ENCODE data around the gene BIK.

BIK gene

GRCh38 chr22:43106302-43106701, 4.2 kb upstream of the BIK start:
- DNase-seq: no peak

DNA sequence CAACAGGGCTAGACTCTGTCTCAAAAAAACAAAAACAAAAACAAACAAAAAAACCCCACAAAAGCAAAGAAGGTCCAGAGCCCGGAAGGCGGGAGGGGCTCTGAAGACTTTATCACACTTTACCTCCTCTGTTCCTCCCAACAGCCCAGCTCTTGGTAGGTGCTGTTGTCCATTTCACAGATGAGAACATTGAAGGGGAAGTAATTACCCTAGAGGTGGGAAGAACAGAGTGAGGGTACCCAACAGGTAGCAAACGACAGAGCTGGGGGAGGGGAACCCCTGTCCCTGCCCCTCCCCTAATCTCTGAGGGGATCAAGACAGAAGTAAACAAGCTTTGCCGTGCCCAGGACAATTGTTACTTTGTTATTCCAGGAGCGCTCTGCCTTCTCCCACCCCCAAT, 1.0 kb upstream of the BIK start:
- no peak for DNase-seq

GRCh38 chr22:43109921-43110443, 568 bp upstream of the BIK start:
- peak; percentile 65 to 92 for DNase-seq

- DNase-seq: peak in 1 of 2 experiments; percentile 9
Measured at GRCh38 chr22:43110927-43111623, 525 bp downstream of the BIK start.

DNA sequence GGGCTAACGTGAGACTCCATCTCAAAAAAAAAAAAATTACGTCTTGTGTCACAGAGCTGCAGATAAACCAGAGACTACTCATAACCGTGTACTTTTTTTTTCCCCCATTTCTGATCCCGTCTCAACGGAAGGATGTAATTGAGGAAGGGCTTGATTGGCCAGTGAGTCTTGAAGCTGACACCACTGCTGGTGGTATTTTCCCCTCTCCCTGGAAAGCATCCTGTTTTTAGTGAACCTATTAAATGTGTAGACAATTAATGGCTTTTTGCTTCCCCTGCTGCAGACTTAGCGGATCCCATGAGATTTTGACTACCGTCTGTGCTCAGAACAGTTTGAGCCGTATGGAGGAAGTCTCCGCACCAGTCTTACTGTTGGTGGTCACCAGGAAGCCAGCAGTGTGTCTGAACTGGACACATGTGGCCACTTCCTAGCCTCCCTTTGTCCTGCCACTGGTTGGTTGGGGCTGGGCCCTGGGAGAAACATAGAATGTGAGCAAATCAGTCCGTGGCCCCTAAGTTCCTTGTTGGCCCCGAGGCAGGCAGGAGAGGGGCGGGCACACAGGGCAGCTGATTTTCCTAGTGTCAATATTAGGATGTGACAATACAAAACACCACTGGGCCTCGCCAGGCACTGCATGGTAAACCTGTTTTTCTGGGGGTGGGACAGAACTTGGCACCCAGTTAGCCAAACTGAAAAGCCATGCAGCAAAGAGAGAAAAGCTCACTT, 3.1 kb downstream of the BIK start:
- DNase-seq: no peak

GRCh38 chr22:43114958-43115357, 4.4 kb downstream of the BIK start:
- peak; percentile 19 to 21 for DNase-seq

DNA sequence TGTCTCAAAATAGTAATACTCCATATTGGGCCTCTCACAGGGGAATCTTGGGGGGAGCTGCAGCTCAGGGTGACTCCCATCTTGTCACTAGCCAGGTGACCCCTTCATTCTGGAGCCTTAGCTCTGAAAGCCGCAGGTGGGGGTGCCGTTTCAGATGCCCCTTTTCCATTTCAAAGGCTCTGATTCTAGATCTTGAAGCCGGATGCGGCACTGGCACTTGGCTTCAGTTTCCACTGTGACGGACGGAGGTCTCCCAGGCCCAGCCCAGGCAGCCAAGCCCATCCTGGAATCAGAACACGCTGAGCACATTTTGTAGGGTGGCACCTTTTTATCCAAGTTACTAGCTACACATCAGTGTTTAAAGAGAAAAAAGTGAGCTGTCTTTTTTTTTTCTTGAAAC, 6.4 kb downstream of the BIK start:
- no peak for DNase-seq

DNA sequence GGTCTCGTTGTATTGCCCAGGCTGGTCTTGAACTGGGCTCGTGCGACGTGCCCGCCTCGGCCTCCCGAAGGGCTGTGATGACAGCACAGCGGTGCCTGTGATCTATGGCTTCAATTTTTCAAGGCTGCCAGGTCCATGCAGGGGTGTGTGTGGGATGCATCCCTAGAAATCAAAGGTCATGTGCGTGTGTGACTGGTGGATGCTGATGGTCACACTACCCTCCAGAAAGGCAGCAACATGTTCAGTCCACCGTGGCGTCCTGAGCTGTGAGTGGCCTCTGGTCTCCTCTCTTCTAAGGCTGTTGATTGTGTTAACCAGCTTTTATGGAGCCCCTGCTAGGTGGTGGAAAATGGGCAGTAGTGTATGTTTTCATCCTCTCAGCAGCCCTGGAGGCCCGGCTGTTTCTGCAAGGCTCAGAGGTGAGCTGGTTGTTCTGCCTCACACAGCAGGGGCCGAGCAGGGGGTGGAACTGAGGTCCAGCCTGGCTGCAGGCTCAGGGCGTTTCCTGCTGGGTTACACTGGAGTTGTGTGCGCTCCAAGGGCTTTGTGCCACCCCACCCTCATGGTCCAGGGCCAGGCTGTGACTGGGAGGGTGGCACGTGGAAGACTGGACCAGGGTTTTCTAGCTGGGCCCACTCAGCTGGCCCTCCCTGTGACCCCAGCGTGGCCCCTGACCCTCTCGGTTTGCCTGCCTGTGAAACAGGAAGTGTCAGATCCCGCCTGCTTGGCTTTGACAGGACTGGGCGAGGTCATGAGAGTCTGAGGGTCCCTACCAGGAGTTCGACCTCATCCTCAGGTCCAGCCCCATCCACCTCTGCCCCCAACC, 7.7 kb downstream of the BIK start:
- DNase-seq: no peak

GRCh38 chr22:43118953-43119458, 8.5 kb downstream of the BIK start:
- no peak for DNase-seq

- DNase-seq: no peak
Measured at GRCh38 chr22:43126501-43127165, 16.1 kb downstream of the BIK start.

DNA sequence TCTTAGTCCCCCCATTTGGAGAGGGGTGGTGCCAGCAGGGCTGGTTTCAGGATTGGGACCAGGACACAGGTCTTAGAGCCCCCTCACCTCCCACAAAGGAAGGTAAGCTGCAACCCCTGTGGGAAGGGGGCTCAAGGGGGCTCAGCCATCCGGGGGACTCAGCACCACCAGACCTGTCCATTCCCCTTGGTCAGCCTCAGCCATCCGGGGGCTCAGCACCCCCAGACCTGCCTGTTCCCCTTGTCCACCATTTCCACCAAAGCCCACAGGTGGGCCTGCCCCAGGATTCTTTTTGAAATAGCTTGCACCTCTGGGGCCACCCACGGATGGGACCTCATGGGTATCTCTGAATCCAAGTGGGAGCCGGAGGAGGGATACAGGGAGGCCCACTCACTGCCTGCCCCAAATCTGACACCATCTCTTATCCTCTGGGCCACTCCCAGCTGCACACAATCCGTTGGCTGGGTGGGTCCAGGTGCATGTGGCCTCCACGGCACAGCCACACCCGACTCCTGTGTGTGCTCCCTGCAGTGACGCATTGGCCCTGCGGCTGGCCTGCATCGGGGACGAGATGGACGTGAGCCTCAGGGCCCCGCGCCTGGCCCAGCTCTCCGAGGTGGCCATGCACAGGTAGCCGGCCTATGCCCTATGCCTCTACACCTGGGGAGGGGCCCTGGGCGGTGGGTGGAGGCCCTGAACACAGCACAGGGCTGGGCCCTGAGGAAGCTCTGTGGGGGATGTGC, 16.8 kb downstream of the BIK start:
- no peak for DNase-seq

DNA sequence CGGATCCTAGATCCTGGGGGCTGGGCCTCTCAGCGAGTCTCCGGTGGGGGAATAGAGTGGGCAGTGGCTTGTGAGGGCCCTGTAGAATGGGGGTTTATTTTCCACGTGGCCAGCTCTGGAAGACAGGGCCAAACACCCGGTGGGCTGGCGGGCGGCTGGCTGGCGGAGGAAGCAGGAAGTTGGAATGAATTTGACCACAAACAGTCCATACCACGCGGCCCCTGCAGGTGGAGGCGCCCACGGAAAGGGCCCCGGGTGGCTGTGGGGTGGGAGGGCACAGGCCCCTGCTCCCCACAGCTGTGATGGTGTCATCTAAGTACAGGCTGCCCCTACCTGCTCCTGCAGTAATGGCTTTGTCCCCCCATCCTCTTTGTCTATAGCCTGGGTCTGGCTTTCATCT, 17.6 kb downstream of the BIK start:
- peak; percentile 33 to 36 for DNase-seq

GRCh38 chr22:43128928-43129424, 18.4 kb downstream of the BIK start:
- no peak for DNase-seq

GRCh38 chr22:43129426-43130425, 19.2 kb downstream of the BIK start:
- peak; percentile 64 to 68 for DNase-seq

- DNase-seq: no peak
Measured at GRCh38 chr22:43131773-43132501, 21.4 kb downstream of the BIK start.

DNA sequence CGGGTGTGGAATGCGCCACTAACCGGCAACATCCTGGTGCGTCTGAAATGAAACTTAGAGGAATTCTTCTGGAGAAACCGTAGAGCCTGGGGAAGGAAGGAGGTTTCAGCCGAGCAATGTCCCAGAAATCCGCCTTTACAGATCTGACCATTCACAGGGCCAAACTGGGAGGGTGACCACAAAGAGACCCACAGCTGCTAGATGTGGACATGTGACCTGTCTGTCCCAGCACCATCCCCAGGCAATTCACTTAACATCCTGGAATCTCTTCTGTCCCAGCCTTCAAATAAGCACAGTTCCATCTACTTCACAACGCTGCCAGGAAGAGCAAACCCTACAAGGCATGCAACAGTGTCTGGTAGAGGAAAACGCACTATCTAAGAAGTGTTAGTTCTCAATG, 22.9 kb downstream of the BIK start:
- DNase-seq: no peak

DNA sequence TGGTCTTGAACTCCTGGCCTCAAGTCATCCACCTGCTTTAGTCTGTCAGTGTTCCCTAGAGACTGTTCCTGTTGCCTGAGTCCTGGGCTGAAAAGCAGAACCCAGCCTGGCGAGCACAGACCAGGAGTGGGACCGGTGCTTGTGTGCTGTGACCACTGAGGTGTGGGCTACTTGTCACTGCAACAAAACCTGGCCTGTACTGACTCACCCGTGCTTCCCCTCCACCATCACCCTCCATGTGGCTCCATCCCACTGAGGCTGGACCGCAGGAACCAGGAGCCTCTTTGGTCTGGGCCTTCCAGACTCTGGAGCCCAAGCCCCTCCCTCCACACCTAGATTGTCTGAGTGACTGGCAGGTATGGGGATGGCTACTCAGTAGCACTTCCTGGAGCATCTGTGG, 24.0 kb downstream of the BIK start:
- no peak for DNase-seq

DNA sequence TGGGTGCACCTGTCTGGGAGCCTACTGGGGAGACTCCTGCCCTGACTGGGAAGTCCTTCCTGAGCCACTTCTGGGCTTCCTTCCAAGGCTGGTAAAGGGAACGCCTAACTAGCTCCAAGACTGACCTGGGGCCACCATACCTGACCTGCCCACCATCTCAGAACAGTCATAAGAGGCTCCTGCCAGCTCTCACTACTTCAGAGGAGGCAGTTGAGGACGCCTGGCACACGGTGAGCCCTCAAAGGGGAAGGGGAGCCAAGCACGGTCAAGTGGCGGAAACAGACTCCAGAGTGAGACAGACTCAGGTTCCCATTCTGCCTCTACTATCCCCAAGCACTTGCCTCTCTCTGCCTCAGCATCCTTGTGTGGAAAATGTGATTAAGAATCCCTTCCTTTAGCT, 25.0 kb downstream of the BIK start:
- DNase-seq: no peak

DNA sequence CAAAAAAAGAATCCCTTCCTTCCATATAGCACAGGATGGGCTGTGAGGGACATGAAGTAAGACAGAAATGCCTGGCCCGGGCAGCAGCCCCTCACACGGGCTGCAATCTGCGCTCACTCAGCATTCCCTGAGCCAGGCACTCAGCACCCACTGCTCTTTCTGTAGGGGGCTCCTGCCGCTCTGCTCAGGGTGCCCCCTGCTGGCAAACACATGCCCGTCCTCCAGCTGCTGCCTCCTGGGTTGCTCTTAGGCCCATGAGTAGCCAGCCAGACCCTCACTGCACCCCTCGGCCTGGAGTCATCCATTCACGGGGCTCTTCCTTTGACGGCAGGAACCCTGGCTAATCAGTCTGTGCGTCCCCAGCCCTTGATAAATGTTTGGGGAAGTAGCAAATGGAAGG, 25.7 kb downstream of the BIK start:
- DNase-seq: peak; percentile 66 to 80

DNA sequence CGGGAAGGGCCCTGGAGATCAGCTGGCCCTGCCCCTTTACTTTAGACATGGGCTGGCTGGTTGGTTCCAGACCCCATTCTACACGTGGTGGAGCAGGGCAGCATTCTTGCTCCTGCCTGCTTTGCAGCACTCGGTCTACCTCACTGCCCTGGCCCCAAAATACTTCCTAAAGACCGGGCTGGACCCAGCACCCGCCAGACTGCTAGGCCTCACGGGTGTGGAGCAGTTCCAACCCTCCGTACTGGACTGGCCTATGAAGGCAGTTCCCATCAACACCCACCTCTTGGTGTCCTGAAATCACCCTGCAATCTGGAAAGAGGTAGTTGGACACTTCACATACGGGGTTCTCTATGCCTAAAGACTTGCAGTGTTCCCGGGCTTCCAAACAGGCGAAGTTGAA, 26.3 kb downstream of the BIK start:
- DNase-seq: no peak

Measured in Kasumi-1 (cell line).